BE2C (cell line): ENCODE data around the gene C22orf15.

Experiments used
- DNase-seq: peaks from one replicate; pipeline ENCODE4 v3.0.0-alpha.2; 2020
- H3K27me3 ChIP-seq: fragments of 250-450 bp; sonication (Bioruptor Pico); 2 replicates; pipeline ENCODE4 v1.5.1; 2020; ENCODE audit warnings: mild to moderate bottlenecking
- H3K36me3 ChIP-seq: fragments of 250-450 bp; sonication (Bioruptor Pico); 2 replicates; pipeline ENCODE4 v1.5.1; 2020; ENCODE audit warnings: mild to moderate bottlenecking
- H3K4me1 ChIP-seq: fragments of 250-450 bp; sonication (Bioruptor Pico); 2 replicates; pipeline ENCODE4 v1.5.1; 2020
- H3K4me3 ChIP-seq: 2 replicates; pipeline ENCODE4 v1.5.1; 2011; ENCODE audit warnings: low read depth, low read length
- H3K9me3 ChIP-seq: fragments of 250-450 bp; sonication (Bioruptor Pico); 2 replicates; pipeline ENCODE4 v1.5.1; 2020
- TF ChIP-seq, protein P1 (sequence below): IDR thresholded peaks from 2 replicates; pipeline ENCODE4 v1.5.1; 2012; ENCODE audit warnings: mild to moderate bottlenecking, low read depth, low read length

C22orf15 gene

DNA sequence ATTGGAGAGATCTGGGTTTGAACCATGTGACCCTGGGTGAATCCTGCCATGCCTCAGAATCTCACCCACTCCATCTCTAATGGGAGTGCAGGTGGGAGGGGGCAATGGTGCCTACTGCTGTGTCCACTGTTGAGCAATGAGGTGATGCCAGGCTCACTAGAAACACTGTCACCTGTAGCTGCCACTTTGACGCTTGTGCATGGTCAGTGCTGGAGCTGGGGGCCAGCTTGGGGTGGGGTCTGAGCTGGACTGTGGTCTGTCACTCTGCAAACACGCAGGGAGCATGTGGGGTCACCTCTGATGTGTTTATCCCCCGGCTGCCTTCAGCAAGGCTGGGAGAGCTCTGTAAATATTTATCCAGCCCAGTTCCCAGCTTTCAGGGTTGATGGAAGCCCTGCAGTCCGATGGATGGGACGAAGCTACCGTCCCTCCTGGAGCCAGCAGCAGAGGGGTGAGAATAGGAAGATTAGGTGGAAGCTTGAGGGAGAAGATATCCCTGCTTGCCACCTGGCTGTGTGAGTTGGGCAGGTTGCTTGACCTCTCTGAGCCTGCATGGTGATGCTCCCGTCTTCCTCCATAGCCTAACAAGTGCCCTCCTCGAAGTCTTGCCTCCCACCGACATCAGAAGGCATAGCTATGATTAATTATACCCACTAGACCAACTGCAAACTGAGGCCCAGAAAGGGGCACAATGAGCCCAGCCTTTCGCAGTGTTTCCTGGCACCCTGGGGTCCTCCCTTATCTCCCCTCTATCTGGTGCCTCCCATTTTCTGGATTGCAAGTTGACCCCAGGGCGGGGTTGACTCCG, 11.5 kb downstream of the C22orf15 start:
- TF ChIP-seq, protein P1, sequence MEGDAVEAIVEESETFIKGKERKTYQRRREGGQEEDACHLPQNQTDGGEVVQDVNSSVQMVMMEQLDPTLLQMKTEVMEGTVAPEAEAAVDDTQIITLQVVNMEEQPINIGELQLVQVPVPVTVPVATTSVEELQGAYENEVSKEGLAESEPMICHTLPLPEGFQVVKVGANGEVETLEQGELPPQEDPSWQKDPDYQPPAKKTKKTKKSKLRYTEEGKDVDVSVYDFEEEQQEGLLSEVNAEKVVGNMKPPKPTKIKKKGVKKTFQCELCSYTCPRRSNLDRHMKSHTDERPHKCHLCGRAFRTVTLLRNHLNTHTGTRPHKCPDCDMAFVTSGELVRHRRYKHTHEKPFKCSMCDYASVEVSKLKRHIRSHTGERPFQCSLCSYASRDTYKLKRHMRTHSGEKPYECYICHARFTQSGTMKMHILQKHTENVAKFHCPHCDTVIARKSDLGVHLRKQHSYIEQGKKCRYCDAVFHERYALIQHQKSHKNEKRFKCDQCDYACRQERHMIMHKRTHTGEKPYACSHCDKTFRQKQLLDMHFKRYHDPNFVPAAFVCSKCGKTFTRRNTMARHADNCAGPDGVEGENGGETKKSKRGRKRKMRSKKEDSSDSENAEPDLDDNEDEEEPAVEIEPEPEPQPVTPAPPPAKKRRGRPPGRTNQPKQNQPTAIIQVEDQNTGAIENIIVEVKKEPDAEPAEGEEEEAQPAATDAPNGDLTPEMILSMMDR = no peak

DNA sequence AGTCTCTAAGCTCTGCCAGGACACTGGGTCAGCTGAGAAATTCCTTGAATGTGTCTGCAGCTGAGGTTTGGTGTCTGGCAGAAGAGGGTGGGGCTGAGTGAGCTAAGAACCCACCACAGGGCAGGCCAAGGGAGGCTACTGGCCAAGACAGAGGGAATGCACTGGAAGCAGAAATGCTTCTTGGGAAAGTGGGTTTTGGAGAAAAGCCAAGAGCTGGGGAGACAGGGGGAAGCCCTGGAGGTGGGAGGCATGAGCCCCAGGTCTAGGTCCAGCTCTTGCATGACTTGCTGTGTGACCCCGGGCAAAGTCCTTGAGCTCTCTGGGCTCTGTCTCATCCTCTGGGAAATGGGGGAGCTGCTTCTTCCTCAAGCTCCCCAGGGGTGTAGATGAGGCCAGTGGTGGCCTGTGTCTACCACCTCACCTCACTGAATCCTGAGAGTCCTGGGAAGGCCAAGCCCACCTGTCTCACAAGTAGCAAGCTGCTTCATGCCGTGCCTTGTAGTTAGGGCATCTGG, 12.2 kb downstream of the C22orf15 start:
- TF ChIP-seq, protein P1 = no peak
- H3K4me3 ChIP-seq = no peak overlapping the region
- DNase-seq = no peak
- H3K4me1 ChIP-seq = no peaks in the 10 kb centered on the region; the same call in 1 of the 2 replicates
- no peaks in the 10 kb centered on the region for H3K27me3 ChIP-seq
- H3K9me3 ChIP-seq = no peaks in the 10 kb centered on the region
- no peaks in the 10 kb centered on the region for H3K36me3 ChIP-seq

More for the DNA sequence above, 11.5 kb downstream of the C22orf15 start:
- Histone ChIP-seq H3K36me3 (no peaks in the 10 kb centered on the region), H3K27me3 (no peaks in the 10 kb centered on the region), H3K9me3 (no peaks in the 10 kb centered on the region), H3K4me3 (no peak overlapping the region), H3K4me1 (no peaks in the 10 kb centered on the region; the same call in 1 of the 2 replicates)
- DNase-seq = no peak

DNA sequence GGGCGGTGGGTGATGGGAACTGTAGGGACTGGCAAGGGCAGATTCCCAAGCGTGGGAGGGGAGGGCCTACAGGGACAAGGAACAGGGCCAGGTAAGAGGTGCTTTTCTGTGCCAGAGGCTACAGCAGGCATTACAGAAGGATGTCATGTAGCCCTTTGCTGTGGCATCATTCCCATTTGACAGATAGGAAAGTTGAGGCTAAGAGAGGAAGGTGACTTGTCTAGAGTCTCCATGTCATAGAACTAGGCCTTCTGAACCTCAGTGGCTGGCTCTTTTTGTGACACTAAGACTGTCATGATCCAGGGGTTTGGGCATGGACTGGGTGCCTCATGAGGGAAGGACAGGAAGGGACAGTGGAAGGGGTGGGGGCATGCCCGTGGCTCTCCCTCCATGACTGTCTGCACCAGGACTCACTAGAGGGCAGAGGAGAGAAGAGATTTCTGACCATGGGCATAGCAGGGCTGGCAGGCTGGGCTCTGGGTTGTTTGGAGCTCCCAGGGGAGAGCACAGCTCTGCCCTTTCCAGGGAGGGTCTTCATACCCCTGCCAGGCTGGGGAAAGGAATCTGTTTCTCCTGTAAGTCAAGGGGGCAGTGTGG, 13.1 kb downstream of the C22orf15 start:
- TF ChIP-seq, protein P1 = no peak
- Histone ChIP-seq H3K9me3 (no peaks in the 10 kb centered on the region), H3K4me1 (no peaks in the 10 kb centered on the region; the same call in 1 of the 2 replicates), H3K27me3 (no peaks in the 10 kb centered on the region), H3K36me3 (no peaks in the 10 kb centered on the region), H3K4me3 (no peak overlapping the region)
- DNase-seq = no peak

DNA sequence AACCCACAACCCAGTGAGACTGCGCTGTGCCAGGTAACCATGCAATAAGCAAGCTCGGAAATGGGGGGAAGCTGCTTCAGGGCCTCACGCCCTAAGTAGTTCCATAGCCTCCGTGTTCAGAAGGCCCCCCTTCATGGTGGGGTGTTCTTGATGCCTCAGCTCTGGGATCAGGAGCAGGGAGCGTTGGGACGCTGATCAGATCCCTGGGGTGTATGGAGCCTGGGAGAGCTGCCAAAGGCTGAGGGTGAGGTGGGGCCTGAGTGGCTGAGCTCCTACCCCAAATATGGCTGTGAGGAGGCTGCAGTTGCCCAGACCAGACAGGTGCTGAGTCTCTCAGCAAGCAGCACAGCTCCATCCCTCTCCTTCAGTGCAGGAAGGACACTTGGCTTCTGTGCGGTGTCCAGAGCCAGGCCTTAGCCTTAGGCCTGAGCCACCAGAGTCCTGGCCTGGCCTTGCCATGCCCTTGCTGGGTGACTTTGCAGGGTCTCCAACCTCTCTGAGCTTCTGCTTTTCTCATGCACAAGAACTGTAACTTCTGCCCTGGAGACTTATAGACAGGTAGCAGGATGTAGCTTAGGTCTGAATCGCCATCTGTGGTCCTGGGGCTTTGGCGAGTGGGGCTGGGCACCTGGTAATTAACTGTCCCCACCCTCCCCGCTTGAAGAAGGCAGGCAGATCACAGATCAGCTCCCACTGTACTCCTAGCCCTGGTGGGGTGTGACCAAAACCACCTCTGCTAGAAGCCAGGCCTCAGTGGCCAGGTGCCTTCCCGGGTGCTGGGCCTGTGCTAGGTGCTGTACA, 15.2 kb downstream of the C22orf15 start:
- TF ChIP-seq, protein P1 = no peak
- DNase-seq = peak; percentile 42
- Histone ChIP-seq H3K9me3 (no peaks in the 10 kb centered on the region), H3K27me3 (no peaks in the 10 kb centered on the region), H3K36me3 (no peaks in the 10 kb centered on the region), H3K4me1 (peaks cover 4% of the 10 kb centered on the region; the same call in 1 of the 2 replicates), H3K4me3 (no peak overlapping the region)

DNA sequence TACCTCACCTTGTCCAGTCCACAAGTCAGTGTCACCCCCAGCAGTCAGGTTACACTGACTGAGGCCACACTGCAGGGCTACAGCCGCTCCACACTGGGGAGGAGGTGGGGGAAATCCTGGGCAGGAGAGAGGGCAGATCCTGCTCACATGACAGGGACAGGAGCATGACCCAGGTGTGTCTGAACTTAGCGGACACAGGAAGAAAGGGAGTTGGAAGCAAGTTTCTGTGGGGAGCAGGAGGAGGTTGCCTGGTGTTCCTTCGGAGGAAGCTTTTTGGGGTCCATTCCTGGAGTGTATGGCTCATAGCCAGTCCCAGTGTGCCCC, 15.7 kb downstream of the C22orf15 start:
- Histone ChIP-seq H3K9me3 (no peaks in the 10 kb centered on the region), H3K36me3 (no peaks in the 10 kb centered on the region), H3K27me3 (no peaks in the 10 kb centered on the region), H3K4me3 (no peak overlapping the region), H3K4me1 (peaks cover 4% of the 10 kb centered on the region; the same call in 1 of the 2 replicates)
- TF ChIP-seq, protein P1 = no peak
- DNase-seq = no peak
